A673 (cell line): ENCODE data around the gene LENG1.

ENCODE experiments used
- EZH2 ChIP-seq: fragments of 200-600 bp; sonication (generic); IDR thresholded peaks from 2 replicates; pipeline ENCODE4 v1.6.1; 2017; ENCODE audit warnings: borderline replicate concordance, low read depth, mild to moderate bottlenecking, mixed read lengths, antibody characterized with exemption, low read length; ENCODE audit not compliant: poor library complexity, severe bottlenecking
- TF ChIP-seq, protein P1 (sequence below): fragments of 300-800, 200-600 bp; sonication (generic); conservative IDR thresholded peaks from 2 replicates; pipeline ENCODE4 v1.5.1; 2017; ENCODE audit warnings: low read depth, mild to moderate bottlenecking, antibody characterized with exemption, low read length, moderate library complexity, mixed read lengths

DNA sequence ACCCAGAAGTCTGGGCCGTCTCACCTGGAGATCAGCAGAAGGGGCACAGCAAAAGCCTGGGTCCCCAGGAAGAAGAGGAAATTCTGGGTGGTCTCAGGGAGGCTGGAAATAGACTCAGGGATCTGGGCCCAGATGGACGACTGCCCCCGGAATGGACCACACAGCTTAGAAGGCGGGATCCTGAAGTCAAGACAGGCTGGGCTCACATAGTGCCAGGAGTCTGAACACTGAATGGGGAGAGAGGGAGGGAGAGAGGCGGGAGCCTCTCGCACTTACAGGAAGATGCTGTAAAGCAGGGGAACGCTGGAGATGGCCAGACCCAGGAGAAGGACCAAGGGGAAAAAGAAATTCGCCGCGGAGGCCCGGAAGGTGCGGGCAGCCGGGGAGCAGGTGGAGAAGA lies 1.3 kb upstream of the LENG1 start:
- TF ChIP-seq, protein P1, sequence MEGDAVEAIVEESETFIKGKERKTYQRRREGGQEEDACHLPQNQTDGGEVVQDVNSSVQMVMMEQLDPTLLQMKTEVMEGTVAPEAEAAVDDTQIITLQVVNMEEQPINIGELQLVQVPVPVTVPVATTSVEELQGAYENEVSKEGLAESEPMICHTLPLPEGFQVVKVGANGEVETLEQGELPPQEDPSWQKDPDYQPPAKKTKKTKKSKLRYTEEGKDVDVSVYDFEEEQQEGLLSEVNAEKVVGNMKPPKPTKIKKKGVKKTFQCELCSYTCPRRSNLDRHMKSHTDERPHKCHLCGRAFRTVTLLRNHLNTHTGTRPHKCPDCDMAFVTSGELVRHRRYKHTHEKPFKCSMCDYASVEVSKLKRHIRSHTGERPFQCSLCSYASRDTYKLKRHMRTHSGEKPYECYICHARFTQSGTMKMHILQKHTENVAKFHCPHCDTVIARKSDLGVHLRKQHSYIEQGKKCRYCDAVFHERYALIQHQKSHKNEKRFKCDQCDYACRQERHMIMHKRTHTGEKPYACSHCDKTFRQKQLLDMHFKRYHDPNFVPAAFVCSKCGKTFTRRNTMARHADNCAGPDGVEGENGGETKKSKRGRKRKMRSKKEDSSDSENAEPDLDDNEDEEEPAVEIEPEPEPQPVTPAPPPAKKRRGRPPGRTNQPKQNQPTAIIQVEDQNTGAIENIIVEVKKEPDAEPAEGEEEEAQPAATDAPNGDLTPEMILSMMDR: no peak
- no peak for TF ChIP-seq EZH2
